ENCODE results near the gene ARPC1A.

DNA sequence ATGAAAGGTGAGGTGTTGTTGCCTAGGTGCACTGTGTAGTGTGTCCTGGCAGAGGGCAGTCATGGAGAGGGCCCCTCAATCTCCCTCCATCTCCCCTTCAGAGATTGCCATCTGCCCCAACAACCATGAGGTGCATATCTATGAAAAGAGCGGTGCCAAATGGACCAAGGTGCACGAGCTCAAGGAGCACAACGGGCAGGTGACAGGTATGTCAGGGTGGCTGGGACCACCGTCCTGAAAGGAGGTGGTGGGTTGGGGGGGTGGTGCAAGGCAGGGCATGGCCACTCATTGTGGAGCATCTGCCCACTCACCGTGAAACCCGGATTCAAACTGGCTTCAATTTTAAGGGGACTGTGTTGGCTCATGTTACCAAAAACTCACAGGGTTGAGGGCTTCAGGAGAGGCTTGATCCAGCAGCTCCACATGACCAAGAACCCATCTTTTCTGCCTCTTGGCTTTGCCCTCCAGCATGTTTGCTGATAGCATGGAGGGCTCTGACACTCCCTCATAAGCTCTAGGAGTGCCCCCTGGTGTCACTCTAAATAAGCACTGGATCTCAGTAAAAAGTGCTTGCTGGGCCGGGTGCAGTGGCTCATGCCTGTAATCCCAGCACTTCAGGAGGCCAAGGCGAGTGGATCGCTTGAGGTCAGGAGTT is 61.0 kb downstream of the ARPC1A start:
- TF ChIP-seq EZH2 (IDR thresholded peaks at IDR 0.05; ENCODE audit: insufficient read depth, poor library complexity, severe bottlenecking), result no peak
- no peak for TF ChIP-seq EZH2phosphoT487 (IDR thresholded peaks at IDR 0.05; ENCODE audit: insufficient read depth, low read depth)
